SKM-1 (cell line): Measurements from ENCODE around the gene LATS1.
"Not testable (repeated sequence)": the region's sequence is repeated elsewhere in the genome, so short reads cannot be mapped to it uniquely, and the experiment has no call there.

Source experiments
- DNase-seq: peaks from one replicate; lab custom pipeline; 2025; ENCODE audit not compliant: unreplicated experiment; lab: John Stamatoyannopoulos, UW

The LATS1 gene

GRCh38 chr6:149717588-149718458 is at the start of gene LATS1:
TSS of gene LATS1 (minus strand) at chr6:149718101. CDS start at chr6:149702126, 15,975 bp downstream.
- DNase-seq = peak; percentile 54

DNA sequence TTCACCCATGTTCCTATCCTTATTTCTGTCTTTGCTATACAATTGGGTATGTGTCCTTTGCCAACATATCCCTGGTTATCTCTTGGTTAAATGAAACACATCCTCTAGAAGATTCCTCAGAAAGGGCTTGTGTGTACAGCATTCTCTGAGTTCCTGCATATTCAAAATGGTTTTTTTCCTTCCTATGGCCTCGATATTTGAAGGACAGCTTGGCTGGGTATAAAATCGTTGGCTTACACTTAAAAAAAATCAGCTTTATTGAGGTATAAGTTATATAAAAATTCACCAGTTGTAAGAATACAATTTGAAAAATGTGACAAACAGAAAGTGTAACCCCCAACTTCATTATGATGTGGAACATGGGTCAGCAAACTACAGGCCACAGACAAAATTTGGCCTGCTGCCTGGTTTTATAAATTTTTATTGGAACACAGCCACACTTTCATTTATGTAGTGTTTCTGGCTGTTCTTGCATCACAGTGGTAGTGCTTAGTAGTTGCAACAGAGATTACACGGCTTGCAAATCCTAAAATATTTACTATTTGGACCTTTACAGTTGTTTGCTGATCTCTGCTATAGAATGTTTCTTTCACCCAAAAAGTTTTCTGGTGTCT is 48.4 kb upstream of the LATS1 start:
- no peak for DNase-seq

DNA sequence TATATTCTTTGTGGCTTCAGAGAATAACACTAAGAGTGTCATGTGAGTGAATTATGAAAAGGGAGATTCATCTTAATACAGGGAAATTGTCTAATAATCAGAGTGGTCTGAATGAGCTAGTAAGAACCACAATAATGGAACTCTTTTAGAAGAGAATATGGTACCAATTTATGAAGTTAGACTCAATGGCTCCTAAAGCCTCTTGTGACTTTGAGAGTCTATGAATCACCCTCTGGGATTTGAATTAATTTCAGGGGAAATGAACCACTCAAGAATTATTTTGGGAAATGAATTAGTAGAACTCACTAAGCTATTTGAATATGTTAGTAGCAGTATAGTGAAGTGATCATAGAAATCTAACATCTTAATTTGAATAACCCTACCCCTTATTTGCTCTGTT is 46.0 kb upstream of the LATS1 start:
- DNase-seq = no peak

- DNase-seq = peak; percentile 48
Measured at GRCh38 chr6:149761438-149761837, 43.5 kb upstream of the LATS1 start.

- DNase-seq = no peak
Measured at GRCh38 chr6:149756261-149756636, 38.3 kb upstream of the LATS1 start.

- no peak for DNase-seq
Measured at GRCh38 chr6:149755300-149756260, 37.7 kb upstream of the LATS1 start.

DNA sequence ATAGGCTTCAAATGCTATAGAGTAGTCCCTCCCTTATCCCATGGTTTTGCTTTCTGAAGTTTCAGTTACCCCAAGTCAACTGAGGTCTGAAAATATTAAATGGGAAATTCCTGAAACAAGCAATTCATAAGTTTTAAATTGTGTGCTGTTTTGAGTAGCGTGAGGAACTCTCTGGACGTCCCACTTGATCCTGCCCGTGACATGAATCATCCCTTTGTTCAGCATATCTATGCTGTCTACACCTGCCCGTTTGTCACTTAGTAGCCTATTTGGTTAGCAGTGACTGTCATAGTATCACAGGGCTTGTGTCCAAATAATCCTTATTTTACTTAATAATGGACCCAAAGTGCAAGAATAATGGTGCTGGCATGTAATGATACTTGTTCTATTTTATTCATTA is 36.6 kb upstream of the LATS1 start:
- no peak for DNase-seq

- not testable (repeated sequence) for DNase-seq
Measured at GRCh38 chr6:149753374-149753637, 35.4 kb upstream of the LATS1 start.

DNA sequence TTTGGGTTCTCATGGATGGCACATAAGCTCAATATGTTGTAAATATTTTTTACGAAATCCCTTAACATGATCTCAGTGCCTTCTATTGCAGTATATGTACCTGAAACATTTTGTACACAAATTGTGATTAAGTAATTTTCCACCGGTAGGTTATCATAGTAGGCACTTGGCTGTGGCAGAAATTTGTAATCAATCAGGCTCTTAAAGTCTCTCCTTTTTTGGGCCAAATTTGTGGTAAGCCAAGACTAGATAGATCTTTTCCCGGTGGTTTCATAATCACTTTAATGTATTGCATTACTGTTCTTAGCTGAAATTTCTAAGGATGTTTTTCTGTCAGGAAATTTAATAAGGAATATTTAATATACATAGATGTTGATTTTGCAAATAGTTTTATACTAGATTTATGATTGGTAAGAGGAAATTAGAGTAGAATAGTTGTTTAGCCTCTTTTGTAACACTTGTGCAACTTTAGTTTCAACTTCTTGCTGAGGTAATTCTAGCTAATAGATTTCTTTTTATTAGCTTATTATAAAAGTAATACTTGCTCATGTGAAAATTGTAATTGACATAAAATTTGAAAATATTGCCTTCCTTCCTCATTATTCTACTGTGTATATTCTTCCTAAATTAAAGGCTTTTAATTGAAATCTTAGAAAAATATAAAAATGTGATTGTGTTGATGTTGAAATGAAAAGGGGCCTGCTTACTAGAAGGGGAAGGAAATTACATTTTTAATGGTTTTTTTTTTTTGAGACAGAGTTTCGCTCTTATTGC is 34.9 kb upstream of the LATS1 start:
- no peak for DNase-seq

DNA sequence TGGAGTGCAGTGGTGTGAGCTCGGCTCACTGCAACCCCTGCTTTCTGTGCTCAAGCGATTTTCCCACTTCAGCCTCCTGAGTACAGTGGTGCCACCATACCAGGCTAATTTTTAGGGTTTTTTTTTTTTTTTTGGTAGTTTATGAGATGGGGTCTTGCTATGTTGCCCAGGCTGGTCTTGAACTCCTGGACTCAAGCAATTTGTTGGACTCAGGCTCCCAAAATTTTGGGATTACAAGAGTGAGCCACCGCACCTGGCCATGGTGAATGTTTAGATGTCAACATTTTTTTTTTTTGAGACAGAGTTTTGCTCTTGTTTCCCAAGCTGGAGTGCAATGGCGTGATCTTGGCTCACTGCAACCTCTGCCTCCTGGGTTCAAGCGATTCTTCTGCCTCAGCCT is 34.0 kb upstream of the LATS1 start:
- not testable (repeated sequence) for DNase-seq

DNA sequence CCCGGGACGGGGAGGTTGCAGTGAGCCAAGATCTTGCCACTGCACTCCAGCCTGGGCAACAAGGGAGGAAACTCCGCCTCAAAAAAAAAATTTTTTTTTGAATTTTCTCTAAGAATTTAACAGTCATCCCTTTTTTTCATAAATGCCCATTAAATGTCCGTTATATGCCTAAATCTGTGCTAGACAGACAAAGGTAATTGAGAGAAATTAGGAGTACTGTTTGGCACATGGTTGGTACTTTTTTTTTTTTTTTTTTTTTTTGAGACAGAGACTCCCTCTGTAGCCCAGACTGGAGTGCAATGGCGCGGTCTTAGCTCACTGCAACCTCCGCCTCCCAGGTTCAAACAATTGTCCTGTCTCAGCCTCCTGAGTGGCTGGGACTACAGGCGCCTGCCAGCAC is 33.3 kb upstream of the LATS1 start:
- DNase-seq = no peak

DNA sequence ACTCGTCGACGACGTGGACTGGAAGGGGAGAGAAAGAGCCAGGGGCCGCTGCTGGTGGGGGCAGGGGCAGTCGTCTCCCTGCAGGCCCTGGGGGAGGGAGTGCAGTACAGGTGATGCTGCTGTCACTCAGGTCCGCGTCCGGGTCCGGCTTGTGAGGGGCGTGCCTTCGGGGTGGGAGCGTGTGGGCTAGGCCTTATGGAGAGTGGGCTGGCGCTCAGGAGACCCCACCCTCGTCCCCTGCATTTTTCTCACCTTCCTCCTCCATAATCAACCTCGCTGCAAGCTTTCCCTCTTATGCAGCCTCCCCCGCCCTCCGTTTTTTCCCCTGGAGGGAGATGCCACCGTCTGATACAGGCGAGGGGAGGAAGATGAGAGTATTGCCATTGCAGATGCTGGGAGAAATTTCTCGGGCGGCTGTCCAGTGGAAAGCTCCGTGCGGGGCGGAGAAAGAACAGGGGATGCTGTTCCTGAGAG is 32.3 kb upstream of the LATS1 start:
- DNase-seq = no peak

- DNase-seq = peak; percentile 84
Measured at GRCh38 chr6:149749594-149750135, 31.8 kb upstream of the LATS1 start, which contains the start of gene PCMT1. TSS of gene PCMT1 (plus strand) at chr6:149749741. CDS start at chr6:149749902, 161 bp downstream.

- DNase-seq = not testable (repeated sequence)
Measured at GRCh38 chr6:149749082-149749593, 31.2 kb upstream of the LATS1 start.

DNA sequence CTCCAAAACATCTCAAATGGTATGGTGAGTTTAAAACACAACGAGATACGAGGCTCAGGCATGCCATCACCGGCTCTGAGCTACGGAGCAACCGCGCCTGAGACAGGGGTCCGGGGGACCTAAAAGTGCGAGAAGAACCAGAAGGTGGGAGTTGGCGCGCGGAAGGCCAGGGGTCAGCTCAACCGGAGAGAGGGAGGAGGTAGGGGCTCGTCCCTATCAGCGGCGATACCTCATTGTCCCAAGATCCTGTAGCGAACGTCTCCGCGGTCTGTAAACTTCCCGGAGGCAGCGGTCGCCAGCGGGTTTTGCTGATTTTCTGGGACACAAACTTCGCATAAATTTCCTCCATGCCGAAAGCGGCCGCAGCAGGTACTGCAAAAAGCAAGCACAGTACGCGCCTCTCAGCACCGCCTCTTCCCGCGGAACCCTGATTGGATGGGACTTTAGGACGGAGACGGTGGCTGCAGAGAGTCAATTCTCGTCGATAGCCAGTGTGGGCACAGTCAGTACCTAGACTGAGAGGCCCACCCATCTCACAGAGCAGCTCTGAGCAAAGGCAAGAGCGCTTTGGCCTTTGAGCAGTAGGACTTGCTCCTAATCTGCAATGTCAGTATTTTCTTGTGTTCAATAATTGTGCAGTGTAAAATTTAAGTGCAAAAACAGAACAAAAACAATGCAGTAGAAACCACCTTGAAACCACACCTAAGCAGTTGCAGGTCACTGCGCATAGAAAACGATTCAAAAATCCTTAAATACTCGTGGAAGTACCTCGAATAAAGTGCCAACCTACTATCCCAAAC is 28.4 kb upstream of the LATS1 start, which contains the start of gene NUP43:
Gene NUP43 (minus strand): TSS at position 383 of the 800 bp plus-strand sequence. CDS start 34 bp downstream, at position 349.
- DNase-seq = peak; percentile 88

DNA sequence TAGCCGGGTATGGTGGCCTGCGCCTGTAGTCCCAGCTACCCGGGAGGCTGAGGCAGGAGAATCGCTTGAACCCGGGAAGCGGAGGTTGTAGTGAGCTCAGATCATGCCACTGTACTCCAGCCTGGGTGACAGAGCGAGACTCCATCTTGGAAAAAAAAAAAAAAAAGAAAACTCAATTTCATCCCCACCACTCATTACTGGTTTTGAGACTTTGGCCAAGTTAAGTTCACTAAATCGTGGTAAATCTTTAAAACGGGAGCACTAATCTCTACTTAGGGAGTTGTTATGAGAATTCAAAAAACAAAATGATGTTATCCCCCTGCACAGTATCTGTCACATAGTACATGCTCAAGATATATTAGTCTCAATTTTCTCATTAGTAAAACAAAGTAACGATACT is 27.4 kb upstream of the LATS1 start:
- not testable (repeated sequence) for DNase-seq

- DNase-seq = no peak
Measured at GRCh38 chr6:149734915-149735314, 17.0 kb upstream of the LATS1 start.

GRCh38 chr6:149733089-149733720 is 15.3 kb upstream of the LATS1 start:
- DNase-seq = no peak

DNA sequence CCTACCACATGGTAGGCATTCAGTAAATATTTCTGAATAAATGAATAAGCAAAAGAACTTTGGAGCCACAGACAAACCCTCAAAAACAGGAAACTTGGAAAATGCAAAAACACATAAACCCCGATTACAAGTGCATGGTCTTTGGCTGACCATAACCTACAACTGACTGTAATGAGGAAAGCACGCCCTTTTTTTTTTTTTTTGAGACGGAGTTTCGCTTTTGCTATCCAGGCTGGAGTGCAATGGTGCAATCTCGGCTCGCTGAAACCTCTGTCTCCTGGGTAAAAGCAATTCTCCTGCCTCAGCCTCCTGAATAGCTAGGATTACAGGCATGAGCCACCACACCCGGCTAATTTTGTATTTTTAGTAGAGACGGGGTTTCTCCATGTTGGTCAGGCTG is 11.9 kb upstream of the LATS1 start:
- no peak for DNase-seq
